Measurements from ENCODE around the gene SSH3.

DNA sequence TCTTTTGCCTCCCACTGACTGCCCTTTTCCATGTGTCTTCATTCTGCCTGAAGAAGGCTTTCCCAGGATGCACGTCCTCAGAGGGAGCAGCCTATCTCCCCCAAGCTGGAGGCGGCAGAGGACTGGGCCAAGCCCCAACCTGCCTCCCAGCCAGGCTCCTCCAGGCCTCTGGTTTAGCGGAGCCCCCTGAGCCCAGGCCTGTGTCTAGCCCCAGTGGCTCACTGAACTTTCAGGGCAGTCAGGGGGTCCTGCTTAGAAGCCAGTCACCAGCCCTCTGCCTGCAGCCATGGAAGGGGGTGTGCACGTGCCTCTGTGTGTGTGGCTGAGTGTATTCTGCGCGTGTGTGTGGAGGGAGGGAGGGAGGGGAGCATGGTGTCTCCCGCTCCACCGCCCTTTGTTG is 47.5 kb upstream of the SSH3 start:
- TF ChIP-seq, protein P1, sequence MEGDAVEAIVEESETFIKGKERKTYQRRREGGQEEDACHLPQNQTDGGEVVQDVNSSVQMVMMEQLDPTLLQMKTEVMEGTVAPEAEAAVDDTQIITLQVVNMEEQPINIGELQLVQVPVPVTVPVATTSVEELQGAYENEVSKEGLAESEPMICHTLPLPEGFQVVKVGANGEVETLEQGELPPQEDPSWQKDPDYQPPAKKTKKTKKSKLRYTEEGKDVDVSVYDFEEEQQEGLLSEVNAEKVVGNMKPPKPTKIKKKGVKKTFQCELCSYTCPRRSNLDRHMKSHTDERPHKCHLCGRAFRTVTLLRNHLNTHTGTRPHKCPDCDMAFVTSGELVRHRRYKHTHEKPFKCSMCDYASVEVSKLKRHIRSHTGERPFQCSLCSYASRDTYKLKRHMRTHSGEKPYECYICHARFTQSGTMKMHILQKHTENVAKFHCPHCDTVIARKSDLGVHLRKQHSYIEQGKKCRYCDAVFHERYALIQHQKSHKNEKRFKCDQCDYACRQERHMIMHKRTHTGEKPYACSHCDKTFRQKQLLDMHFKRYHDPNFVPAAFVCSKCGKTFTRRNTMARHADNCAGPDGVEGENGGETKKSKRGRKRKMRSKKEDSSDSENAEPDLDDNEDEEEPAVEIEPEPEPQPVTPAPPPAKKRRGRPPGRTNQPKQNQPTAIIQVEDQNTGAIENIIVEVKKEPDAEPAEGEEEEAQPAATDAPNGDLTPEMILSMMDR (IDR thresholded peaks at IDR 0.05; ENCODE audit: low read depth, low read length, poor library complexity, severe bottlenecking): no peak
- TF ChIP-seq EZH2phosphoT487 (IDR thresholded peaks at IDR 0.05; ENCODE audit: borderline replicate concordance, low read length): no peak

Measured in DOHH2 (cell line).